ENCODE data around the gene NPAS3. TPM values are rescaled to one million over a fixed set of nuclear protein-coding genes. Genes with fewer than 3 reads are reported as not detected.

Gene NPAS3
- total RNA-seq, 1 donor from 2014 or later, result not detected

GRCh38 chr14:33542338-33543287 lies 603.9 kb downstream of the NPAS3 start:
- Histone ChIP-seq H4K20me1 (ENCODE audit: low read depth) (no peaks in the 10 kb centered on the region), H3K27me3 (no peaks in the 10 kb centered on the region), H3K4me2 (no peak overlapping the region), H3K4me3 (no peak overlapping the region), H3F3A (ENCODE audit: low read depth) (no peaks in the 10 kb centered on the region), H3K4me1 (no peaks in the 10 kb centered on the region), H3K36me3 (no peaks in the 10 kb centered on the region), H3K79me2 (ENCODE audit: low read depth) (no peaks in the 10 kb centered on the region), H3K9me3 (ENCODE audit: low read depth) (no peaks in the 10 kb centered on the region), H3K27ac (no peak overlapping the region), H2AFZ (replicated peaks) (no peak overlapping the region), H3K9ac (no peak overlapping the region)
- Mint-ChIP-seq H3K27ac (peak overlapping the region; percentile 38), H3K27me3 (ENCODE audit: insufficient read depth, low read depth) (no peaks in the 10 kb centered on the region), H3K4me3 (no peak overlapping the region), H3K4me1 (peaks cover 34% of the 10 kb centered on the region), H3K36me3 (peaks cover 2% of the 10 kb centered on the region), H3K9me3 (no peaks in the 10 kb centered on the region)
- TF ChIP-seq EZH2 (IDR thresholded peaks at IDR 0.05), result no peak
- no peak for TF ChIP-seq EZH2phosphoT487 (IDR thresholded peaks at IDR 0.05)
- TF ChIP-seq CTCF (IDR thresholded peaks at IDR 0.05), result no peak
- no peak for DNase-seq (ENCODE audit: low spot score)

GRCh38 chr14:33545696-33546095 lies 607.0 kb downstream of the NPAS3 start:
- H3K9ac ChIP-seq, result no peak overlapping the region
- Mint-ChIP-seq H3K27ac (no peak overlapping the region), H3K27me3 (ENCODE audit: insufficient read depth, low read depth) (no peaks in the 10 kb centered on the region), H3K36me3 (peaks cover 2% of the 10 kb centered on the region), H3K4me1 (peaks cover 22% of the 10 kb centered on the region), H3K9me3 (no peaks in the 10 kb centered on the region), H3K4me3 (no peak overlapping the region)
- no peak overlapping the region for H3K27ac ChIP-seq
- H3K4me2 ChIP-seq, result no peak overlapping the region
- TF ChIP-seq EZH2 (IDR thresholded peaks at IDR 0.05) (no peak), EZH2phosphoT487 (IDR thresholded peaks at IDR 0.05) (no peak), CTCF (IDR thresholded peaks at IDR 0.05) (no peak)
- no peak overlapping the region for H3K4me3 ChIP-seq
- peaks cover 16% of the 10 kb centered on the region for H3F3A ChIP-seq (ENCODE audit: low read depth)
- no peaks in the 10 kb centered on the region for H3K9me3 ChIP-seq (ENCODE audit: low read depth)
- H4K20me1 ChIP-seq (ENCODE audit: low read depth), result no peaks in the 10 kb centered on the region
- H3K36me3 ChIP-seq, result no peaks in the 10 kb centered on the region
- peaks cover 25% of the 10 kb centered on the region for H3K4me1 ChIP-seq
- no peak overlapping the region for H2AFZ ChIP-seq (replicated peaks)
- no peaks in the 10 kb centered on the region for H3K27me3 ChIP-seq
- DNase-seq (ENCODE audit: low spot score), result no peak
- H3K79me2 ChIP-seq (ENCODE audit: low read depth), result no peaks in the 10 kb centered on the region

GRCh38 chr14:33548606-33549005 lies 609.9 kb downstream of the NPAS3 start:
- H3K4me3 Mint-ChIP-seq, result no peak overlapping the region
- H3K27me3 Mint-ChIP-seq (ENCODE audit: insufficient read depth, low read depth), result no peaks in the 10 kb centered on the region
- no peaks in the 10 kb centered on the region for H3K9me3 Mint-ChIP-seq
- H4K20me1 ChIP-seq (ENCODE audit: low read depth), result no peaks in the 10 kb centered on the region
- no peaks in the 10 kb centered on the region for H3K36me3 ChIP-seq
- no peak overlapping the region for H3K27ac Mint-ChIP-seq
- no peak overlapping the region for H3K4me3 ChIP-seq
- peak overlapping the region; percentile 57 for H3K4me2 ChIP-seq
- TF ChIP-seq EZH2 (IDR thresholded peaks at IDR 0.05) (no peak), CTCF (IDR thresholded peaks at IDR 0.05) (no peak)
- no peak overlapping the region for H2AFZ ChIP-seq (replicated peaks)
- peaks cover 22% of the 10 kb centered on the region for H3F3A ChIP-seq (ENCODE audit: low read depth)
- H3K4me1 Mint-ChIP-seq, result peaks cover 23% of the 10 kb centered on the region
- peak; percentile 55 for DNase-seq (ENCODE audit: low spot score)
- H3K27ac ChIP-seq, result no peak overlapping the region
- no peaks in the 10 kb centered on the region for H3K27me3 ChIP-seq
- peaks cover 2% of the 10 kb centered on the region for H3K36me3 Mint-ChIP-seq
- H3K9ac ChIP-seq, result no peak overlapping the region
- H3K9me3 ChIP-seq (ENCODE audit: low read depth), result no peaks in the 10 kb centered on the region
- no peaks in the 10 kb centered on the region for H3K79me2 ChIP-seq (ENCODE audit: low read depth)
- peaks cover 48% of the 10 kb centered on the region for H3K4me1 ChIP-seq
